ENCODE results near the gene ZNF768. TPM values are rescaled to one million over a fixed set of nuclear protein-coding genes. Genes with fewer than 3 reads are reported as not detected.
A peak's percentile ranks its signal among the peaks of the same experiment; 100 is the strongest.

The ZNF768 gene
- total and polyA plus RNA-seq, 2 of the 13 experiments (the other 11 are each of a cell fraction or from before 2014, with no cell fraction given), result 26.7 to 34.4 TPM

- no peak for TF ChIP-seq ZNF10 (CRISPR knock-in tag; IDR thresholded peaks at IDR 0.05; ENCODE audit: borderline replicate concordance, low read depth)
- no peak for TF ChIP-seq ZNF326 (CRISPR knock-in tag; IDR thresholded peaks at IDR 0.05; ENCODE audit: borderline replicate concordance)
- no peak for TF ChIP-seq ZNF572 (CRISPR knock-in tag; IDR thresholded peaks at IDR 0.05)
- no peak for TF ChIP-seq E2F2 (CRISPR knock-in tag; IDR thresholded peaks at IDR 0.05; ENCODE audit: borderline replicate concordance)
- TF ChIP-seq ZNF512 (CRISPR knock-in tag; IDR thresholded peaks at IDR 0.05), result no peak
- 0 out of 2 replicates have a peak, but pooled peaks have one; percentile 17 for TF ChIP-seq ZNF143 (CRISPR knock-in tag; IDR thresholded peaks at IDR 0.05)
- peak; percentile 88 for TF ChIP-seq PITX1 (CRISPR knock-in tag; IDR thresholded peaks at IDR 0.05)
- TF ChIP-seq NFYC (CRISPR knock-in tag; IDR thresholded peaks at IDR 0.05), result no peak
- no peak for TF ChIP-seq PAF1 (CRISPR knock-in tag; IDR thresholded peaks at IDR 0.05)
- peak; percentile 48; the same call in 1 of the 2 replicates for TF ChIP-seq AHDC1 (CRISPR knock-in tag; IDR thresholded peaks at IDR 0.05; ENCODE audit: borderline replicate concordance)
- TF ChIP-seq ZSCAN5A (CRISPR knock-in tag; IDR thresholded peaks at IDR 0.05; ENCODE audit: borderline replicate concordance), result no peak
- no peak for TF ChIP-seq DNMT3B (CRISPR knock-in tag; conservative IDR thresholded peaks at IDR 0.05)
- no peak for TF ChIP-seq ARNT2 (CRISPR knock-in tag; IDR thresholded peaks at IDR 0.05; ENCODE audit: low read depth)
- TF ChIP-seq TGIF2 (CRISPR knock-in tag; IDR thresholded peaks at IDR 0.05), result no peak
- TF ChIP-seq GMEB1 (CRISPR knock-in tag; IDR thresholded peaks at IDR 0.05; ENCODE audit: borderline replicate concordance), result peak; percentile 15; the same call in 1 of the 2 replicates
- TF ChIP-seq KDM6A (CRISPR knock-in tag; IDR thresholded peaks at IDR 0.05; ENCODE audit: low read depth), result no peak
- TF ChIP-seq ZNF567 (CRISPR knock-in tag; IDR thresholded peaks at IDR 0.05; ENCODE audit: borderline replicate concordance), result no peak
Observed at GRCh38 chr16:30488764-30489605, 37.4 kb downstream of the ZNF768 start (continued).

All from HepG2 (cell line).